ENCODE results near the gene DNAJC21.

DNAJC21 gene

DNA sequence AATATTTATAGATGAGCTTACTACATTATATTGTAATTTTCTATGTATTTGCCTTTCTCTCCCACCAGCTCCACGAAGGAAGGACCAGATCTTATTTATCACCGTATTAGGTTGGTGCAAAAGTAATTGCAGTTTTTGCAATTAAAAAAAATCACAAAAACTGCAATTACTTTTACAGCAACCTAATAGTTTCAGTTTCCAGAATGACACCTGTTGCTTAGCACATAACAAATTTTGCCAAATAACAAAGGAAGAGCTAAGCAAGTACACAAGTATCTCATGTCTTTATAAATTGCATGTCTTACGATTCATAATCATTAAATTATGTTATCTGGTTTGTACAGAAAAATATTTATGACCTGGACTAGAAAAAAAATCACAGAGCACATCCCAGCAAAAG is 72.5 kb downstream of the DNAJC21 start:
- TF ChIP-seq, protein P1, sequence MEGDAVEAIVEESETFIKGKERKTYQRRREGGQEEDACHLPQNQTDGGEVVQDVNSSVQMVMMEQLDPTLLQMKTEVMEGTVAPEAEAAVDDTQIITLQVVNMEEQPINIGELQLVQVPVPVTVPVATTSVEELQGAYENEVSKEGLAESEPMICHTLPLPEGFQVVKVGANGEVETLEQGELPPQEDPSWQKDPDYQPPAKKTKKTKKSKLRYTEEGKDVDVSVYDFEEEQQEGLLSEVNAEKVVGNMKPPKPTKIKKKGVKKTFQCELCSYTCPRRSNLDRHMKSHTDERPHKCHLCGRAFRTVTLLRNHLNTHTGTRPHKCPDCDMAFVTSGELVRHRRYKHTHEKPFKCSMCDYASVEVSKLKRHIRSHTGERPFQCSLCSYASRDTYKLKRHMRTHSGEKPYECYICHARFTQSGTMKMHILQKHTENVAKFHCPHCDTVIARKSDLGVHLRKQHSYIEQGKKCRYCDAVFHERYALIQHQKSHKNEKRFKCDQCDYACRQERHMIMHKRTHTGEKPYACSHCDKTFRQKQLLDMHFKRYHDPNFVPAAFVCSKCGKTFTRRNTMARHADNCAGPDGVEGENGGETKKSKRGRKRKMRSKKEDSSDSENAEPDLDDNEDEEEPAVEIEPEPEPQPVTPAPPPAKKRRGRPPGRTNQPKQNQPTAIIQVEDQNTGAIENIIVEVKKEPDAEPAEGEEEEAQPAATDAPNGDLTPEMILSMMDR (IDR thresholded peaks at IDR 0.05; ENCODE audit: control insufficient read depth, insufficient read depth, low read depth, low read length, missing control alignments): no peak
- no peak for DNase-seq (ENCODE audit: low read depth)
- no peak overlapping the region for H3K4me3 ChIP-seq (ENCODE audit: control insufficient read depth, low read depth, low read length)

DNA sequence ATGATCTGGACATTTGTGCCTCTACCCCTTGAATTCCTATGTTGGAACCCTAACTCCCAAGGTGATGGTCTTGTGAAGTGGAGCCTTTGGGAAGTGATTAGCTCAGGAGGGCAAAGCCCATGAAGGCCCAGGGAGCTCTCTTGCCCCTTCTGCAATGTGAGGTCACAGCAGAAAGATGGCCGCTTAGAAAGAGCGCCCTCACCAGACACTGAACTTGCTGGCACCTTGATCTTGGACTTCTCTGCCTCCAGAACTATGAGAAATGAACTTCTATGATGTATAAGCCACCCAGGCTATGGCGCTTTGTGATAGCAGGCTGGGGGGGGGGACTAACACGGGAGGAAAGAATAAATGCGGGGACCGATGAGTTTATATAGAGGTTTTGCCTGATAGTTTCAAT is 73.1 kb downstream of the DNAJC21 start:
- TF ChIP-seq, protein P1 (IDR thresholded peaks at IDR 0.05; ENCODE audit: control insufficient read depth, insufficient read depth, low read depth, low read length, missing control alignments): no peak
- no peak for DNase-seq (ENCODE audit: low read depth)
- H3K4me3 ChIP-seq (ENCODE audit: control insufficient read depth, low read depth, low read length): no peak overlapping the region

DNA sequence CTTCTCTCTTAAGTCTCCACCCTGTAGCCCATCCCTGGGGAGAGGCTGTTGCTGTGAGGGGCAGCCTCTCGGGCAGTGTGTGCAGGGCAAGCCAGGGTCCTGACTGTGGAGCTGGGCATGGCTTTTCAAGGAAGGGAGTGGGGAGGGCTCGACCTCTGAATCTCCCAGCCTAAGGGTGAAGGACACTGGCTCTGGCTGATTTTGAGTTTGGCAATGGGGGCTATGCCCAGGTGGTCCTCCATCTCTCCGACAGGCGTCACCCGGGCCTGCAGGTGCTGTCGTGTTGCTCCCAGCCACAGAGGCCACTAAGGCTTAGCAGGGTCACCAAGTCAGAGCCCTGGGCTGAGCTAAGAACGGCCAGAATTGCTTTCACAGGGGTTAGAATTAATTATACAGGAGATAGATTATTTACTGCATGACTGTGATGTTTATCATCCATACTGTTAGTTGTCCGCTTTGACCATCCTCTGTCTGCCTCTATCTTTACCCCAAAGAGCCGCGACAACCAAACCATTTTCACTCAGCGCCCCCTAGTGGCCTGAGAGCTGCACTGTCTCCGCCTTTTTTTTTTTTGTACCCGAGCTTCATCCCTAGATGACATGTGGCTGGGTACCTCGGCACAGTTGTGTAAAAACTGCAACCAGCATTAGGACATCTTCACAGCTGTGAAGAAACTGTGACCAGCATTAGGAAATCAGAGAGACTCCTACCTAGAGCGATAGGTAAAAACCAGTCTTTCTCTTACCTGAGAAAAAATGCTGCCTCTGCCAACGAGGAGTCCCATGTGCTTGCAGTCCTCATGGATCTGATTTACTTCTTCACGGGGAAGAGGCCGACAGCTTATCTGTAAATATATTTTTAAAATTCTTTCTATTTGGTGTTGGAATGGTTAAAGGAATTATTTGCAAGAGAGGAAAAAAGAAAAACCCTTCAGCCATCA is 73.9 kb downstream of the DNAJC21 start:
- TF ChIP-seq, protein P1 (IDR thresholded peaks at IDR 0.05; ENCODE audit: control insufficient read depth, insufficient read depth, low read depth, low read length, missing control alignments): peak; percentile 89
- no peak for DNase-seq (ENCODE audit: low read depth)
- H3K4me3 ChIP-seq (ENCODE audit: control insufficient read depth, low read depth, low read length): no peak overlapping the region

DNA sequence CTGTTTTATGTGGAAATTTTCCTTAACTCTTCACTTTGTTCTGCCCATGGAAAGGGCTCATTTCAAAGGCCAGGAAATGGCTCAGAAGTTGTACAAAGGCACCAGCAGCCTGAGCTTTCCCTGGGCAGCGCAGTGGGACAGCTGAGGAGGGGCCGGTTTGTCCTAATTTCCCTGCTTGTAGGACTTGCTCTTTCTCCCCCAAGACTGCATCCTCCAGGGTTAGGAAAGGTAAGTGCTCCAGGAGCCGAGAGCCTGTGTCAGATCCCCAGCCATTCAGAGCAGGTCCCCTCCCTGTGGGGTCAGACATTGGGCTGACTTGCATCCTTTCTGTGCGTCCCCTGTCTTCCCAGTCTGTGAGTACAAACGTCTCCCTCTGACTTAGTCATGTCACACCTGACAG is 74.8 kb downstream of the DNAJC21 start:
- no peak overlapping the region for H3K4me3 ChIP-seq (ENCODE audit: control insufficient read depth, low read depth, low read length)
- no peak for DNase-seq (ENCODE audit: low read depth)
- TF ChIP-seq, protein P1 (IDR thresholded peaks at IDR 0.05; ENCODE audit: control insufficient read depth, insufficient read depth, low read depth, low read length, missing control alignments): no peak

DNA sequence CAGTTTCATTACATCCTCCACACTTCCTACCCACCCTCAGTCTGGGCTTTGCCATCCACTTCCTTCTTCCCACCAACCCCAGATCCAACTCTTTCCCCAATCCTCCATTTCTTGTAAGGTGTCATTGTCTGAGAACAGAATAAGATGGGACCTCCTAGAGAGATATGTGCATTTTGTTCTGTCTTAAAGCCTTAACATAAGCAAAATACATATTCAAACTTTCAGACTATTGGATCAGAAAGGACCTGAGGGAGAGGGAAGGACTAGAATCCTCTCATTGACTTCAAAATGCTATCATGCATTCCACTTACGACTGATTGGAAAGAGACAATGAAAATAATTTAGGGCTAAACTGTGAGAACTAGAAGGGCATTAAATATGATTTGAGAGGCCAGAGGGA is 75.4 kb downstream of the DNAJC21 start:
- DNase-seq (ENCODE audit: low read depth): no peak
- TF ChIP-seq, protein P1 (IDR thresholded peaks at IDR 0.05; ENCODE audit: control insufficient read depth, insufficient read depth, low read depth, low read length, missing control alignments): no peak

More for the DNA sequence above, 75.4 kb downstream of the DNAJC21 start:
- no peak overlapping the region for H3K4me3 ChIP-seq (ENCODE audit: control insufficient read depth, low read depth, low read length)
